HG03139 (cell line): ENCODE results near the gene PHACTR1.

Experiments used
- ATAC-seq: cut with Tn5 transposase; IDR thresholded peaks from one replicate; pipeline ENCODE4 v1.9.1; 2021; ENCODE audit not compliant: unreplicated experiment

PHACTR1 gene

DNA sequence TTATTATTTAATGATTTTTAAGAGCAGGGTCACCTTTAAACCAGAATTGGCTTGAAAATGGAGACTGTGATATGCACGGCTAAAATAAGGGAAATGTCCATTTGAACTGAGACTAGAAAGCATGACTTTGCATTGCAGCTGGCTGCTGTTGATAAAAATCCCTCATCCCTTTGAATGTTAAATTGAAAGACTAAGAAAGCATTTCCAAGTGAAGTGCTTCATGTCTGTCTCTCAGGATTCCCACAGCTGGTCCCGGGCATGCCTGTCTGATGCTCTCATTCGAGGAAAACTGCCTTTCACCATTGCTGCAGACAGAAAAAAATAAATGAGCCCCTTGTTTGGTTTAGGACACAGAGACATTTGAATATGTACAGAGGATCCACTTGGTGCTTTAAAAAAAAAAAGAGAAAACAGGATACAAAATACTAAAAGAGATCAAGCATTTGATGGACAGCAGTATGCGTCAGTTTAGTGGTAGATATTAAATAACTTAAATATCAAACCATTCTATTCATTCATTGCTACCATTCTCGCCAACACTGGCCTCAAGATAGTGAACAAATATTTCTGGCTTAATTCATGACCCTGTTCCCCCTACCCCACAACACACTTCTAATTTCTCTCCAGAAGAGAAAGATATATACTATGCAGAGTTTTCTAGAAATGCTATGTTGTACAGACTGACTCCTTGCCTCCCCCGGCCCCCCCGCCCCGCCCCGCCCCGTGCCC is 556.8 kb downstream of the PHACTR1 start:
- ATAC-seq, result no peak

- ATAC-seq, result no peak
These were observed 557.6 kb downstream of the PHACTR1 start for GRCh38 chr6:13273931-13274706.

DNA sequence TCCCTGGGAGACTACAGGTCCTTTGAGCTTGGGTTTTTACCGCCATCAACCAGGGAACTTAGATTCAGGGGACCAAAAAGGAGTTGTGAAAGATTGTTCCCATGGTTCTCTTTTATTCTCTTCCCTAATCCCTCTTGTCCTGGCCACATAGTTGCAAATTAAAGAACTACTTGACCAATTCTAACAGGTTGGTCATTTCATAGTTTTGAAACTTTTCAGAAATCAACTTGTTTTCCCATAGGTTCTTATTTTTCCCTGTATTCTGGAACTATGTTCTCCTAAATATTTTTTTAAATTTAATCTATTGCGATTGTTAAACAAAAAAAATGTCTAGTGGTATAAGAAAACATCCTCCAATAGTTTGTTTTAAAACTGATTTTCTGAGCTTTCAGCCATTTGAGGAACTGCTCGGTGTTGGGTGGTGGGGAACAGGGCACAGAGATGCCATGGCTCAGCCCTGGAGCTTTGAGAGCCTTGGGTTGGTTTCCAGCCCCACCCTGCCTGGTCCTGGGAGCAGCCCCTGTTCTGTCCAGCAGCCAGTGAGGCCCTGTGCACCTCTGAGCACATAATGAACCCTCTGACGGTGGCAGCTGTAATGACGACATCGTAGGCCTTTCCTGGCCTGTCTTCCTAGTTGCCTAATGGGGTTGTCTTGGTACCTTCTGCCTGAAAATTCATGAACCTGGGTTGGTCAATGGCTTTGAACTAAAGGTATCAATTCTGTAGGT is 558.3 kb downstream of the PHACTR1 start:
- ATAC-seq, result no peak

DNA sequence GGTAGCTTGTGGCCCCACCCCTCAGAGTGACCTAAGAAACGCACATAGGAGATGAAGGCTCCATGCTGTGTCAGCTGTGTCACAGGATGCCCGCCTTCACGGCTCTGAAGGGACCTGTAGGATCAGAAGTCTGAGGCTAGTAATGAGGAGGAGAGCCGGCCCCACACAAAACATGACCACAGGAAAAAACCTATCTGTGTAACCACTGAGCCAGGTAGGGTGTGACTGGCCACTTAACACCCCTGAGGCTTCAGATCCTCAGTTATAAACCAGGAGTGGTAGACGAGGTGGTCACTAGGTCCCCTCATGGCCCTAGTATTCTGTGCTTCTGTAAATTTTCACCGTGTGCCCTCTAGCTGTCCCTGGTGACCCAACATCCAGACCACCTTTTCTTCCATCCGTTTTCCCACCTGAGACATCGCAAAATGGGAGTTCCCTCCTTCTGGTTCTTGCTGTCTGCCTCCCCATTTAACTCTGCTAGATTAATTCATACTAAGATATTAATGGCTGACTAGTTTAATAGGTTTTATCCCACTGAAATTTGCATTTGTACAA is 558.9 kb downstream of the PHACTR1 start:
- no peak for ATAC-seq

DNA sequence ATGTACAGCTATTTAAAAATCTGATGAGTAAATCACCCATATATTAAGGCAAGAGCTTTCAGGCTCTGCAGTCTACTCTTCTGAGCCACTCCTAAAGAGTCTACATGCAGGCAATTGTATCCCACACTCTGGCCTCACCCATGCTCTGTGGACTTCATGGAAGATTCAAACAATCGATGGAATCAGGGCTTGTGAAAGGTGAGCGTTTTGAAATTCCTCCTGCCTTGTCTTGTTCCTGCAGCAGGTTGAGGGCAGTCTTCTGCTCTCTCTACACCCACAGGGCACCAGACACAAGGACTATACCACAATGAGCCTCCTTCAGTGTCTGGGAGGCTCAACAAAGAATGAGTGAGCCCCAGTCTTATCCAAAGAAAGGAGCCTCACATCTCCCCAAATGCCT is 560.7 kb downstream of the PHACTR1 start:
- no peak for ATAC-seq

GRCh38 chr6:13278164-13278563 is 561.6 kb downstream of the PHACTR1 start:
- no peak for ATAC-seq

- ATAC-seq, result no peak
These were observed 562.4 kb downstream of the PHACTR1 start for GRCh38 chr6:13278991-13279390.

DNA sequence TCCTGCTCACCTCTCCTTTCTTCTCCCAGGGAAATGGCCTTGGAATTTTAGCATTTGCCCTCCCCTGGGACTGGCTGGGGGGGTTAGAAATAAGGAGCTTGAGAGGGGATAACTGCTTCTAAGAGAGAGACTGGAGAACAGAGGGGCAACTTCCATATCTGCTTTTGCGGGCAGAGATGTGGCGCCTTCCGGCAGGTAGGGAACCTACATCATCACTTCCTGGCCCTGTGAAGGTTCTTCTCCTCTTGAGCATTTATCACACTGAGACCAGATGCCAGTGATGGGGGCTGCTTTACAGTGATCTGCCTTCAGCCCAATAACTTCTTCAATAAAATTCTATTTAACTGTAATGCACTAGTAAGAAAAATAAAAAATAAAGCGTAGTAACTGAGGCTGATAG is 563.7 kb downstream of the PHACTR1 start:
- no peak for ATAC-seq

GRCh38 chr6:13281686-13282085 is 565.1 kb downstream of the PHACTR1 start:
- ATAC-seq, result no peak

GRCh38 chr6:13282393-13283069 is 566.0 kb downstream of the PHACTR1 start:
- ATAC-seq, result no peak

GRCh38 chr6:13283331-13283730 is 566.8 kb downstream of the PHACTR1 start:
- ATAC-seq, result no peak

DNA sequence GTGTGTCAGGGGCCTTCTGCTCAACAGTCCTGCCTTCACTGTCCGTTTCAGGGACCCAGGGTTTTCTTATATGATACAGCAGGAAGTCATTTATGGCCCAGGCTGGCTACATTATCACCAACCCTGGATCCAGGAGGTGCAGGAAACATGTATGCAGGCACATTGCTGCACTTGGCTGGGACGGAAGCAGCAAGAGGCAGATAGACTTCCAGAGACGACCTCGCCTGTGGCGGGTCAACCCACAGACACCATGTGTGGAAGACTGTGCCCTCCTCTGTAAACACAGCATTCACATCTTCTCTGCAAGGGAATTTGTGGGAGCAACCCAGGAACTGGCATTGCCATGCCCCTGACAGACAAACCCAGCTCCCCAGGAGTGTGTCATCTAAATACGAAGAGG is 568.1 kb downstream of the PHACTR1 start:
- no peak for ATAC-seq

GRCh38 chr6:13285705-13286104 is 569.1 kb downstream of the PHACTR1 start:
- ATAC-seq, result no peak

- ATAC-seq, result no peak
These were observed 569.6 kb downstream of the PHACTR1 start for GRCh38 chr6:13286181-13286580.

DNA sequence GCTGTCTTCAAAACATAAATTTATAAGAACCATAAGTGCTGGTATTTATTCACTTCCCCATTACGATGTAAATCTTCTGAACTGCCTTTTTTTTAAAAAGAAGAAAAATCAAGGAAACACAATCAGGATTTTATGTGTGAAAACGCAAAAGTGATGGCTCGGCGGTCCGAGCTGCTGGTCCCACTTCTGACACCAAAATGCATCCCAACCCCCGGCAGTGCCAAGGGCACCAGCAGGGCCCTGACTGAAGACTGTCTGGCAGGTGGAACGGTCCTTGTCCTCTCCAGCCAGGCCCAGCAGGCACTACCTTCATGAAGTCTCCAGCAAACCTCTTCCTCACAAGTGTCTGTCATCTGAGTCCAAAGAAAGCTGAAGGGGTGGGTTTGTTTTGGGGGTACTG is 570.5 kb downstream of the PHACTR1 start:
- no peak for ATAC-seq

GRCh38 chr6:13288481-13288880 is 571.9 kb downstream of the PHACTR1 start:
- no peak for ATAC-seq

DNA sequence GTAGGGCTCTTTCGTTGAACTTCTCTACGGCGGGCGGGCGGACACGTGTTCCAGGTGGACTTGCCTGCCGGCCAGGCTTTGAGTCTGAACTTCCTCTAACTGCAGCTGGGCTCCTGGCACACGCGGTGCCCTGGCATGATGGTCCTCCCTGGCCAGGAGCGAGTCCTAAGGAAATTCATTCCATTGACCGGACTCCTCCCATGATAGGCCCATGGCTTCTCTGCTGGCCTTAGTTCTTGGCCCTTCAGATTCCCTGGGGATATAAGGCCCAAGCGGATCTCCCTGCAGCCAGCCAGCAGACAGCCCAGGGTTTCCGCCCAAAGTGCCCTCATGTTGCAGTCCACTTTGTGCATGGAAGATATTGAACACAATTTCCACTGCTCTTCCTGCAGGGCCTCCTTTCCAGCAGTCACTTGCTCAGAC is 572.4 kb downstream of the PHACTR1 start:
- no peak for ATAC-seq

GRCh38 chr6:13289789-13290318 is 573.3 kb downstream of the PHACTR1 start:
- ATAC-seq, result no peak

DNA sequence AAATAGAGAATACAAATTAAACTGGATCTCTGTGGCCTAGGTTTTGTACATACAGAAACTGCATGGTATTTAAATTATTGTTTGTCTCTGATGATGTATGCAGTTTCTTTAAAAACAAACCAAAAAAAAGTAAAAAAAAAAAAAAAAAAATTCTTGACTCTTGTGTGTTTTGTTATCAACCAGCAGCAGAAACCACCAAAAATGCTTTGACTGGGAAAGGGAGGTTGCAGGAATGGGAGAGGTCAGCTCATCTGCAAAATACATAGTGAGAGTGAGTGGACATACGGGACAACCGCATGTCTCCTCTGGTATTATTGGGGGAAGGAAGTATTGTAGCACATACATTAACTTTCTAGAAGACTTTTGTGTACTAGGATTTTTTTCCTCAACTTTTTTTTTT is 573.8 kb downstream of the PHACTR1 start:
- no peak for ATAC-seq

- ATAC-seq, result no peak
These were observed 576.2 kb downstream of the PHACTR1 start for GRCh38 chr6:13292774-13293173.
